Measurements from ENCODE around the gene ABHD17A. TPM values are rescaled to one million over a fixed set of nuclear protein-coding genes. Genes with fewer than 3 reads are reported as not detected.

ABHD17A gene
- total RNA-seq, 6 experiments from 2014 or later: 61.0 to 80.0 (median 67.9) TPM

GRCh38 chr19:1844513-1845124 lies 40.7 kb downstream of the ABHD17A start:
- peaks cover 5% of the 10 kb centered on the region for H3K36me3 Mint-ChIP-seq (ENCODE audit: low read depth)
- no peak for DNase-seq
- H3K4me3 Mint-ChIP-seq: no peak overlapping the region
- H3K9me3 Mint-ChIP-seq: no peaks in the 10 kb centered on the region
- TF ChIP-seq CTCF (IDR thresholded peaks at IDR 0.05): no peak
- peaks cover 20% of the 10 kb centered on the region for H3K4me1 Mint-ChIP-seq (ENCODE audit: low read depth)
- H3K27ac Mint-ChIP-seq: no peak overlapping the region
- peaks cover 4% of the 10 kb centered on the region for H3K27me3 Mint-ChIP-seq (ENCODE audit: insufficient read depth)

GRCh38 chr19:1843646-1844394 lies 41.5 kb downstream of the ABHD17A start:
- Mint-ChIP-seq H3K9me3 (no peaks in the 10 kb centered on the region), H3K27ac (no peak overlapping the region), H3K27me3 (ENCODE audit: insufficient read depth) (peaks cover 4% of the 10 kb centered on the region), H3K36me3 (ENCODE audit: low read depth) (peaks cover 5% of the 10 kb centered on the region), H3K4me1 (ENCODE audit: low read depth) (peaks cover 20% of the 10 kb centered on the region), H3K4me3 (no peak overlapping the region)
- DNase-seq: no peak
- TF ChIP-seq CTCF (IDR thresholded peaks at IDR 0.05): peak; percentile 52

GRCh38 chr19:1843116-1843515 lies 42.2 kb downstream of the ABHD17A start:
- peaks cover 20% of the 10 kb centered on the region for H3K4me1 Mint-ChIP-seq (ENCODE audit: low read depth)
- no peak overlapping the region for H3K4me3 Mint-ChIP-seq
- no peak overlapping the region for H3K27ac Mint-ChIP-seq
- H3K9me3 Mint-ChIP-seq: no peaks in the 10 kb centered on the region
- TF ChIP-seq CTCF (IDR thresholded peaks at IDR 0.05): no peak
- H3K27me3 Mint-ChIP-seq (ENCODE audit: insufficient read depth): peaks cover 4% of the 10 kb centered on the region
- peaks cover 5% of the 10 kb centered on the region for H3K36me3 Mint-ChIP-seq (ENCODE audit: low read depth)
- DNase-seq: no peak

GRCh38 chr19:1841209-1841924 lies 43.9 kb downstream of the ABHD17A start:
- Mint-ChIP-seq H3K9me3 (no peaks in the 10 kb centered on the region), H3K27me3 (ENCODE audit: insufficient read depth) (peaks cover 1% of the 10 kb centered on the region; the same call in 1 of the 2 replicates), H3K4me3 (no peak overlapping the region), H3K36me3 (ENCODE audit: low read depth) (peaks cover 5% of the 10 kb centered on the region), H3K4me1 (ENCODE audit: low read depth) (peaks cover 7% of the 10 kb centered on the region), H3K27ac (0 out of 2 replicates have a peak overlapping the region, but pooled peaks have one; percentile 26)
- no peak for TF ChIP-seq CTCF (IDR thresholded peaks at IDR 0.05)
- DNase-seq: no peak

GRCh38 chr19:1840541-1841115 lies 44.7 kb downstream of the ABHD17A start:
- no peak for TF ChIP-seq CTCF (IDR thresholded peaks at IDR 0.05)
- Mint-ChIP-seq H3K9me3 (no peaks in the 10 kb centered on the region), H3K36me3 (ENCODE audit: low read depth) (no peaks in the 10 kb centered on the region), H3K27me3 (ENCODE audit: insufficient read depth) (peaks cover 1% of the 10 kb centered on the region; the same call in 1 of the 2 replicates), H3K27ac (0 out of 2 replicates have a peak overlapping the region, but pooled peaks have one; percentile 26), H3K4me1 (ENCODE audit: low read depth) (no peaks in the 10 kb centered on the region; the same call in 1 of the 2 replicates), H3K4me3 (no peak overlapping the region)
- no peak for DNase-seq
